OCI-LY1 (cell line): ENCODE results near the gene TPST1.

ENCODE experiments used
- H2AFZ ChIP-seq: fragments of 200-600 bp; sonication (generic), shearing (Covaris generic); 2 replicates; pipeline ENCODE4 v1.6.0; 2014; ENCODE audit warnings: antibody characterized with exemption, mild to moderate bottlenecking, low read length
- H3F3A ChIP-seq: fragments of 200-600 bp; sonication (generic), shearing (Covaris generic); 2 replicates; pipeline ENCODE4 v1.6.0; 2014; ENCODE audit warnings: mild to moderate bottlenecking, antibody characterized with exemption, low read length, moderate library complexity; ENCODE audit not compliant: insufficient read depth
- H3K27ac ChIP-seq: fragments of 200-600 bp; sonication (generic); 2 replicates; pipeline ENCODE4 v1.5.1; 2014; ENCODE audit warnings: low read length, mixed run types, mild to moderate bottlenecking, low read depth; ENCODE audit not compliant: poor library complexity, severe bottlenecking
- H3K27me3 ChIP-seq: fragments of 200-600 bp; sonication (generic); 2 replicates; pipeline ENCODE4 v1.6.0; 2014; ENCODE audit warnings: antibody characterized with exemption, mild to moderate bottlenecking, low read length, moderate library complexity; ENCODE audit not compliant: insufficient read depth
- H3K36me3 ChIP-seq: fragments of 200-600 bp; sonication (generic); 2 replicates; pipeline ENCODE4 v1.6.1; 2014; ENCODE audit warnings: mild to moderate bottlenecking, antibody characterized with exemption, low read length, moderate library complexity, mixed read lengths; ENCODE audit not compliant: insufficient read depth
- H3K4me1 ChIP-seq: fragments of 200-600 bp; sonication (generic); 2 replicates; pipeline ENCODE4 v1.5.1; 2014; ENCODE audit warnings: mild to moderate bottlenecking, low read length, moderate library complexity; ENCODE audit not compliant: insufficient read depth, severe bottlenecking
- H3K4me2 ChIP-seq: fragments of 200-600 bp; sonication (generic), shearing (Covaris generic); 2 replicates; pipeline ENCODE4 v1.6.1; 2014; ENCODE audit warnings: low read length
- H3K4me3 ChIP-seq: fragments of 200-600 bp; sonication (generic); 2 replicates; pipeline ENCODE4 v1.5.1; 2014; ENCODE audit warnings: low read length, low read depth, mild to moderate bottlenecking, mixed read lengths; ENCODE audit not compliant: poor library complexity, severe bottlenecking
- H3K79me2 ChIP-seq: fragments of 200-600 bp; shearing (Covaris generic); 2 replicates; pipeline ENCODE4 v1.6.1; 2016; ENCODE audit warnings: mixed run types, low read length, mixed read lengths; ENCODE audit not compliant: insufficient read depth
- H3K9ac ChIP-seq: fragments of 200-600 bp; sonication (generic), shearing (Covaris generic); 2 replicates; pipeline ENCODE4 v1.6.1; 2014; ENCODE audit warnings: mild to moderate bottlenecking, low read length, mixed read lengths
- H3K9me2 ChIP-seq: fragments of 200-600 bp; sonication (generic), shearing (Covaris generic); 2 replicates; pipeline ENCODE4 v1.6.1; 2014; ENCODE audit warnings: low read depth, mild to moderate bottlenecking, low read length, mixed read lengths
- H3K9me3 ChIP-seq: fragments of 200-600 bp; shearing (Covaris generic); 2 replicates; pipeline ENCODE4 v1.6.1; 2014; ENCODE audit warnings: low read length, mixed read lengths
- H4K20me1 ChIP-seq: fragments of 200-600 bp; sonication (generic), shearing (Covaris generic); 2 replicates; pipeline ENCODE4 v1.6.0; 2016; ENCODE audit warnings: mild to moderate bottlenecking, low read length; ENCODE audit not compliant: insufficient read depth
- CTCF ChIP-seq: fragments of 200-600 bp; sonication (generic), shearing (Covaris generic); IDR thresholded peaks from 2 replicates; pipeline ENCODE4 v1.5.1; 2017; ENCODE audit warnings: mild to moderate bottlenecking, antibody characterized with exemption, low read length, moderate library complexity, mixed read lengths
- EZH2 ChIP-seq: fragments of 200-600 bp; sonication (generic), shearing (Covaris generic); IDR thresholded peaks from 2 replicates; pipeline ENCODE4 v1.8.0; 2017; ENCODE audit warnings: borderline replicate concordance, mixed run types, mild to moderate bottlenecking, antibody characterized with exemption, low read length, moderate library complexity, mixed read lengths

Gene TPST1

GRCh38 chr7:66239467-66239856 lies 34.3 kb downstream of the TPST1 start:
- TF ChIP-seq CTCF (no peak), EZH2 (no peak)
- no peaks in the 10 kb centered on the region for H4K20me1 ChIP-seq
- H3K9me3 ChIP-seq = no peaks in the 10 kb centered on the region
- H3F3A ChIP-seq = no peaks in the 10 kb centered on the region
- no peaks in the 10 kb centered on the region for H3K4me1 ChIP-seq
- H2AFZ ChIP-seq = no peak overlapping the region
- no peaks in the 10 kb centered on the region for H3K27me3 ChIP-seq
- no peak overlapping the region for H3K9ac ChIP-seq
- no peaks in the 10 kb centered on the region for H3K79me2 ChIP-seq
- no peak overlapping the region for H3K4me2 ChIP-seq
- no peak overlapping the region for H3K4me3 ChIP-seq
- no peaks in the 10 kb centered on the region for H3K36me3 ChIP-seq
- H3K9me2 ChIP-seq = no peaks in the 10 kb centered on the region
- H3K27ac ChIP-seq = no peak overlapping the region

DNA sequence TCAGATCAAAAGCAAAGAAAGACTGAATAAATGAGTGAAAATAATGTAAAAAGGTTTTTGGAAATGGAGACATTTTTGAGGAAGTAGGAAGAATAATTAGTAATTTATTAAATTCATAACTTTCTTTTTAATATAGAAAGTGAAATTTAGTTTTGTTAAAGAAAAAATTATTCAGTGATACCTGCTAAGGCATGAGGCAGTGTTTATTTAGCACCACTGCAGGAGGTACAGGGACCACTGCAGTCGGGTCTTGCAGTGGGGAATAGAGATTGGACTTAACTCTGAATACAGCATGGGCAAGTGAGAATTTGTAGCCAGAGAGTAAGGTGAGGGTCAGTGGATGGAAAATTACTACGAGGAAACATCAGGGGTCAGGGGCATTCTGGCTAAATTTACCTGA lies 39.9 kb downstream of the TPST1 start:
- H3K4me2 ChIP-seq = no peak overlapping the region
- H4K20me1 ChIP-seq = no peaks in the 10 kb centered on the region
- no peak overlapping the region for H3K9ac ChIP-seq
- no peaks in the 10 kb centered on the region for H3K79me2 ChIP-seq
- H3K4me3 ChIP-seq = no peak overlapping the region
- no peak for TF ChIP-seq EZH2
- no peak for TF ChIP-seq CTCF
- H3K36me3 ChIP-seq = no peaks in the 10 kb centered on the region
- no peak overlapping the region for H2AFZ ChIP-seq
- H3F3A ChIP-seq = no peaks in the 10 kb centered on the region
- H3K9me3 ChIP-seq = no peaks in the 10 kb centered on the region
- no peaks in the 10 kb centered on the region for H3K4me1 ChIP-seq
- no peaks in the 10 kb centered on the region for H3K27me3 ChIP-seq
- no peak overlapping the region for H3K27ac ChIP-seq
- H3K9me2 ChIP-seq = no peaks in the 10 kb centered on the region

DNA sequence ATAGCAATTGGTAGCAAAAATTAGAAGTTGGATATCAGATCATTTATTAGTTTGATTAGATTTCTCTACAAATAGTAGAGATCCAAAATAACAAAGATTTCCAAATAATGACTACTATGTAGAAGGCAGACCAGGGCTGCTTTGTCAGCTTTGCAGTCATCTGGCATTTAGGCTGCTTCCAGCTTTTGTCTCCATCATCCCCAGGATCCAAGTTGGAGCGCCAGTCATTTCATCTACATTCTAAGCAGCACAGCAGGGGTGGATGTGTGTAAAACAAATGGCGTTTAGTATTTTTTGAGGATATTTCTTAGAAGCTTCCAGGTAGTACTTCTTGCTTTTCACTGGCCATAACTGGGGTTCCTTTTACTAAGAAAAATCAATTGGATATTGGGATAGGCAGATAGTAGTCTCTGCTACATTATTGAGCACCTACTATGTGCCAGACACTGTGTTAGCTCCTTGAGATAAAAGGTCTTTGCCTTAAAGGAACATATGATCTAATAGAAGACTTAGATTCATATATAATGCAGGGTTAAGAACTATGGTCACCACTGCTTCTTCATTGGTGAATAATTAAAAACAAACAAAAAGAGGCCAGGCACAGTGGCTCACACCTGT lies 41.5 kb downstream of the TPST1 start:
- no peaks in the 10 kb centered on the region for H3K4me1 ChIP-seq
- H3K27me3 ChIP-seq = no peaks in the 10 kb centered on the region
- H3K9me3 ChIP-seq = no peaks in the 10 kb centered on the region
- TF ChIP-seq CTCF (no peak), EZH2 (no peak)
- no peaks in the 10 kb centered on the region for H4K20me1 ChIP-seq
- no peak overlapping the region for H3K4me3 ChIP-seq
- no peak overlapping the region for H3K27ac ChIP-seq
- H3K9ac ChIP-seq = no peak overlapping the region
- H2AFZ ChIP-seq = no peak overlapping the region
- no peaks in the 10 kb centered on the region for H3K36me3 ChIP-seq
- H3K9me2 ChIP-seq = no peaks in the 10 kb centered on the region
- no peaks in the 10 kb centered on the region for H3K79me2 ChIP-seq
- no peak overlapping the region for H3K4me2 ChIP-seq
- no peaks in the 10 kb centered on the region for H3F3A ChIP-seq
